ENCODE data around the gene TMEM175. TPM values are rescaled to one million over a fixed set of nuclear protein-coding genes. Genes with fewer than 3 reads are reported as not detected.

TMEM175 gene
- total RNA-seq, 2 experiments from 2014 or later: 13.8 to 15.8 TPM

Other genes starting within 250 kb of the TMEM175 start
- under 1 TPM in 1 of 2 experiments, not detected in 1; 0.19 TPM for gene SLC49A3, start 243.3 kb upstream of the TMEM175 start, total RNA-seq
- 10 to 100 TPM; 27.8 to 29.3 TPM for gene PCGF3, start 226.6 kb upstream of the TMEM175 start, total RNA-seq
- under 1 TPM; 0.43 to 0.61 TPM for gene CPLX1, start 106.3 kb upstream of the TMEM175 start, total RNA-seq
- gene GAK, start 144 bp upstream of the TMEM175 start, total RNA-seq: 100 to 1,000 TPM in 1 of 2 experiments, 10 to 100 TPM in 1; 97.0 to 101 TPM
- gene DGKQ, start 41.1 kb downstream of the TMEM175 start, total RNA-seq: 10 to 100 TPM; 11.1 to 11.4 TPM
- gene IDUA, start 54.6 kb downstream of the TMEM175 start, total RNA-seq: 10 to 100 TPM in 1 of 2 experiments, 1 to 10 TPM in 1; 9.0 to 10.1 TPM
- not detected for gene SLC26A1, start 60.9 kb downstream of the TMEM175 start, total RNA-seq
- gene FGFRL1, start 79.2 kb downstream of the TMEM175 start, total RNA-seq: 10 to 100 TPM; 12.2 to 15.1 TPM
- gene RNF212, start 181.1 kb downstream of the TMEM175 start, total RNA-seq: 1 to 10 TPM in 1 of 2 experiments, under 1 TPM in 1; 0.87 to 1.4 TPM
- 1 to 10 TPM; 9.0 to 9.5 TPM for gene SPON2, start 240.1 kb downstream of the TMEM175 start, total RNA-seq